GM19043 (cell line): ENCODE measurements around the gene CHST7.

Source experiments
- ATAC-seq: cut with Tn5 transposase; IDR thresholded peaks from one replicate; pipeline ENCODE4 v1.9.1; 2021; ENCODE audit warnings: low read depth; ENCODE audit not compliant: unreplicated experiment

The CHST7 gene

GRCh38 chrX:46601283-46601682 is 27.7 kb downstream of the CHST7 start:
- ATAC-seq: no peak

GRCh38 chrX:46602468-46603102 is 29.0 kb downstream of the CHST7 start:
- ATAC-seq: no peak

GRCh38 chrX:46607916-46608315 is 34.4 kb downstream of the CHST7 start:
- ATAC-seq: no peak

GRCh38 chrX:46610070-46610658 is 36.6 kb downstream of the CHST7 start:
- no peak for ATAC-seq

GRCh38 chrX:46611658-46612362 is 38.2 kb downstream of the CHST7 start:
- no peak for ATAC-seq

- no peak for ATAC-seq
These were observed 44.3 kb downstream of the CHST7 start for GRCh38 chrX:46617906-46618305.

- no peak for ATAC-seq
These were observed 45.4 kb downstream of the CHST7 start for GRCh38 chrX:46618947-46619346.

GRCh38 chrX:46620505-46620904 is 46.9 kb downstream of the CHST7 start:
- no peak for ATAC-seq

- ATAC-seq: no peak
These were observed 48.0 kb downstream of the CHST7 start for GRCh38 chrX:46621572-46621971.

GRCh38 chrX:46624090-46624786 is 50.7 kb downstream of the CHST7 start:
- ATAC-seq: no peak

- no peak for ATAC-seq
These were observed 53.0 kb downstream of the CHST7 start for GRCh38 chrX:46626566-46626965.

- no peak for ATAC-seq
These were observed 53.5 kb downstream of the CHST7 start for GRCh38 chrX:46627062-46627461.

GRCh38 chrX:46627711-46628419 is 54.3 kb downstream of the CHST7 start:
- no peak for ATAC-seq

- peak; percentile 89 for ATAC-seq
These were observed 55.2 kb downstream of the CHST7 start for GRCh38 chrX:46628460-46629371.

- ATAC-seq: no peak
These were observed 56.6 kb downstream of the CHST7 start for GRCh38 chrX:46630141-46630540.

GRCh38 chrX:46634577-46634976 is 61.0 kb downstream of the CHST7 start:
- ATAC-seq: no peak

GRCh38 chrX:46635186-46635585 is 61.6 kb downstream of the CHST7 start:
- ATAC-seq: no peak

- no peak for ATAC-seq
These were observed 62.7 kb downstream of the CHST7 start for GRCh38 chrX:46636223-46636622.

- ATAC-seq: no peak
These were observed 64.4 kb downstream of the CHST7 start for GRCh38 chrX:46637938-46638337.

GRCh38 chrX:46642145-46642544 is 68.6 kb downstream of the CHST7 start:
- ATAC-seq: no peak
